Heart right ventricle (tissue), 16 donors: ENCODE measurements around the gene TMEM14A. TPM values are rescaled to one million over a fixed set of nuclear protein-coding genes. Genes with fewer than 3 reads are reported as not detected.

Experiments
- ATAC-seq, 8 donors: fragments of 200-7000 bp; cut with Tn5 transposase; one replicate each; pipeline ENCODE4 v1.9.1; 2020; ENCODE audit warnings: mild to moderate bottlenecking in 8 of 8, moderate library complexity in 8 of 8, moderate number of reproducible peaks in 1 of 8
- DNase-seq, 2 donors: peaks; one replicate each; pipeline ENCODE4 v3.0.0-alpha.2; 2020
- H3K27ac ChIP-seq, 10 donors: fragments of 200-600 bp; sonication (generic) in 2 of 10; one replicate each; pipeline versions ENCODE4 v1.5.0 to v1.8.0; 2020 to 2022; ENCODE audit warnings: mild to moderate bottlenecking in 3 of 10
- H3K27me3 ChIP-seq, 7 donors: fragments of 200-600 bp; one replicate each; pipeline ENCODE4 v1.8.0; 2021 to 2022; ENCODE audit warnings: mild to moderate bottlenecking in 2 of 7
- H3K36me3 ChIP-seq, 9 donors: fragments of 200-600 bp; sonication (generic) in 1 of 9; one replicate each; pipeline versions ENCODE4 v1.5.0 to v1.8.0; 2020 to 2022; ENCODE audit warnings: mild to moderate bottlenecking in 2 of 9
- H3K4me1 ChIP-seq, 9 donors: fragments of 200-600 bp; sonication (generic) in 1 of 9; one replicate each; pipeline versions ENCODE4 v1.5.0 to v1.8.0; 2020 to 2022; ENCODE audit warnings: mild to moderate bottlenecking in 4 of 9
- H3K4me3 ChIP-seq, 10 donors: fragments of 200-600 bp; sonication (generic) in 2 of 10; one replicate each; pipeline versions ENCODE4 v1.5.0 to v1.8.0; 2020 to 2022; ENCODE audit warnings: mild to moderate bottlenecking in 7 of 10, moderate library complexity in 2 of 10
- H3K9me3 ChIP-seq, 11 donors: fragments of 200-600 bp in 10 of 11; sonication (generic) in 2 of 11; one replicate each; pipeline versions ENCODE4 v1.5.0 to v1.8.0; 2013 to 2022; ENCODE audit warnings: mild to moderate bottlenecking in 2 of 11, control low read depth in 1 of 11, moderate library complexity in 1 of 11
- CTCF ChIP-seq, 9 donors: fragments of 200-600 bp; sonication (generic) in 2 of 9; IDR thresholded peaks; one replicate each; pipeline versions ENCODE4 v1.5.0 to v1.8.0; 2021 to 2022; ENCODE audit warnings: antibody characterized with exemption in 9 of 9, mild to moderate bottlenecking in 5 of 9, moderate library complexity in 1 of 9
- WGBS, 2 donors: extraction: QIAGEN DNeasy Blood & Tissue Kit; methylation state at CpG; one replicate each; pipeline ENCODE4 v1.1.7; 2013; ENCODE audit warnings: inconsistent platforms in 1 of 2; 5-methylcytosine and 5-hydroxymethylcytosine counted together
- intact Hi-C, 10 donors: fragments of 100-400 bp; cut with DNase I; formaldehyde crosslinking; loops; one replicate each; pipeline versions ENCODE4 v1.11.1 to v1.14.2; 2022
- polyA plus RNA-seq, 2 donors: library from polyadenylated mRNA; stranded (reverse); fragments of 200-250 nt; gene quantifications; one replicate each; pipeline ENCODE4 v1.2.3, GENCODE V29; 2013
- total RNA-seq, 10 donors: library from RNA; stranded (reverse); fragmentation: NEBNext Ultra II Directional in 3 of 10; extraction: Animal tissue kit (Norgen Biotek cat#: 25700) in 3 of 10; gene quantifications; one replicate each; pipeline versions ENCODE4 v1.2.1 to v1.2.4, GENCODE V29; 2021 to 2023
- donor health status: Arrhythmogenic right ventricular cardiomyopathy.
- donor health status: ischemic (EF 13 %, LVEDD 7.1; RV severe dilation, severe dysfunction).
- donor health status: healthy with polysubstance abuse.
- donor health status: DM: no; HTN: yes; CAD: no.
- donor health status: DM: no; HTN: no; CAD: no.
- donor health status: ischemic (EF 25% LVEDD 6.9; RV normal size, moderate dysfunction).
- donor health status: ischemic (EF 25% LVEDD 5.7; RV mildly dilated, moderate dysfunction).
- donor health status: healthy.
- donor health status: DM: yes; HTN: yes; CAD: no.
- donor health status: Ischemic cardiomyopathy.
- donor health status: ischemic (EF 35%, LVEDD 5.7; RV mildly dilated, moderate dysfunction).
- donor health status: nonischemic (EF 11% LVEDD 7.7; RV severe dilation, severe dysfunction).
- donor health status: DM: yes; HTN: yes; CAD: no.
- donor health status: PGD.
- donor health status: ischemic (EF 29% LVEDD 5.4; RV normal size, mild dysfunction).
- donor health status: nonischemic (EF 23%, LVEDD 6.1; RV moderate dilation, normal function).

Gene TMEM14A
- total and polyA plus RNA-seq, 12 donors, result 5.7 to 10.0 (median 6.9) TPM

DNA sequence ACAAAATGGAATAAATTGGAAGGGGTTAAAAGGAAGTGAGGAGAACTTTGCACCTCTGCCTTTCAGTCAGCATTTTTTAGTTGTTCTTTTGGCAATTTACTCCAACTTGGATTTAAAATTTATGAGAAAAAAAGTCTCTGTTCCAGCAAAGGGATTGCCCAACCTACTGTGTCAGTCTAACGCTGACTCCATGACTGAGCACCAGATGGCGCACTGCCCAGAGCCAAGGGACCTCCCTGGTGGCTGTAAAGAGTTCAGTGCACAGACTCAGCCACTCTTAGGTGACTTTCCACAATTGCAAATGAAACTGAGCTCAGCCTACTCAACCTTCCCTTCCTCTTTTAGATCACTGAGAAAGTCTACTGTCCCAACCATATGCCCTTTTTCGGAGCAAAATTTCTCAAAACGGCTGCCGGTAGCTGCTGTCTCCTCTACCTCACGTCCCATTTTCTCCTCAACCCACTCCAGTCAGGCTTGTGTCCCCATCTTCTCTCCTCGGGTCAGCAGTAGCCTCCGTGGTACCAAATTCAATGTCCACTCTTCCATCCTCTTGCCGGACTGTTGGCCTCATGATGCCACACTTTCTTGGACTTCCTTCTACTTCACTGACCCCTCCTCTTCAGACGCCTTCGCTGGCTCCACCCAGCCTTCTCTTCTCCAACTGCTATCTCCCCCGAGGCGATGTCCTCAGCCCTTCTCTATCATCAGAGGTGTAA lies 53.7 kb downstream of the TMEM14A start:
- peak; percentile 68 to 91 (median 83) for ATAC-seq
- intact Hi-C loops, result no loop called here

GRCh38 chr6:52725143-52725534 lies 54.2 kb downstream of the TMEM14A start:
- peaks cover 0 to 6% (median 0%) of the 10 kb centered on the region in 9 donors for H3K4me1 ChIP-seq
- TF ChIP-seq CTCF (IDR thresholded peaks at IDR 0.05), result no peak
- DNase-seq (no peak), ATAC-seq (peak in 2 of 8 donors; percentile 51 to 52)
- no peaks in the 10 kb centered on the region for H3K9me3 ChIP-seq
- H3K4me3 ChIP-seq, result no peak overlapping the region
- intact Hi-C loops, result no loop called here
- WGBS, 2 donors, result 60 to 75% methylated on average over 3 of the region's 3 CpGs
- H3K27me3 ChIP-seq, result no peaks in the 10 kb centered on the region
- H3K27ac ChIP-seq, result peak overlapping the region in 1 of 10 donors; percentile 26
- no peaks in the 10 kb centered on the region for H3K36me3 ChIP-seq

More for the DNA sequence above, 53.7 kb downstream of the TMEM14A start:
- H3K36me3 ChIP-seq, result no peaks in the 10 kb centered on the region
- H3K4me1 ChIP-seq, result peaks cover 0 to 6% (median 0%) of the 10 kb centered on the region in 9 donors
- WGBS, 2 donors, result 75% methylated on average over 13 of the region's 13 CpGs
- H3K4me3 ChIP-seq, result no peak overlapping the region
- peak; percentile 38 to 76 for DNase-seq
- no peaks in the 10 kb centered on the region for H3K27me3 ChIP-seq
- peak overlapping the region in 3 of 10 donors; percentile 0 to 26 (median 15) for H3K27ac ChIP-seq
- H3K9me3 ChIP-seq, result no peaks in the 10 kb centered on the region
- peak in 7 of 9 donors; percentile 29 to 65 (median 45) for TF ChIP-seq CTCF (IDR thresholded peaks at IDR 0.05)

GRCh38 chr6:52725535-52726192 lies 54.8 kb downstream of the TMEM14A start:
- DNase-seq (no peak), ATAC-seq (no peak)
- no peaks in the 10 kb centered on the region for H3K36me3 ChIP-seq
- H3K9me3 ChIP-seq, result no peaks in the 10 kb centered on the region
- H3K4me3 ChIP-seq, result no peak overlapping the region
- 78 to 87% methylated on average over 2 of the region's 2 CpGs for WGBS, 2 donors
- H3K4me1 ChIP-seq, result peaks cover 0 to 6% (median 0%) of the 10 kb centered on the region in 9 donors
- TF ChIP-seq CTCF (IDR thresholded peaks at IDR 0.05), result no peak
- intact Hi-C loops, result no loop called here
- H3K27me3 ChIP-seq, result no peaks in the 10 kb centered on the region
- H3K27ac ChIP-seq, result no peak overlapping the region

DNA sequence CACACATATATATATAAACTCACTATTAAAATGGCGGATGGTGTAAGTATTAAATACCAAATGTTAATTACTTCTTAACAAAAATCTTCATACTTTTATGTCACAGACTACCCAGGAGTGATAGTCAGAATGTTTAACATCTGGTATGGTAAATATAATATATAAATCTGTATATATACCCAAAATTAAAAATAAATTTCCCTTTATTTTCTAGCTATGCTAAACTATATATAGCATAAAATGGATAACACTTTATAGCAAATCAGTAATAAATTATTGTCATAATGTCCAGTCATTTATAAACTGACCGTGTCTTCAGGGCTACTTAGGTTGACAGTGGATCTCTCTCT lies 55.3 kb downstream of the TMEM14A start:
- 74 to 87% methylated on average over 2 of the region's 2 CpGs for WGBS, 2 donors
- intact Hi-C loops, result no loop called here
- H3K27ac ChIP-seq, result no peak overlapping the region
- no peaks in the 10 kb centered on the region for H3K9me3 ChIP-seq
- H3K4me3 ChIP-seq, result no peak overlapping the region
- peaks cover 0 to 6% (median 0%) of the 10 kb centered on the region in 9 donors for H3K4me1 ChIP-seq
- H3K36me3 ChIP-seq, result no peaks in the 10 kb centered on the region
- no peaks in the 10 kb centered on the region for H3K27me3 ChIP-seq
- no peak for DNase-seq
- no peak for TF ChIP-seq CTCF (IDR thresholded peaks at IDR 0.05)
- no peak for ATAC-seq
